Peyer's patch (tissue), 4 donors: ENCODE results near the gene TLR4. TPM values are rescaled to one million over a fixed set of nuclear protein-coding genes. Genes with fewer than 3 reads are reported as not detected.

Experiments
- DNase-seq, 3 donors: peaks; one replicate each; pipeline ENCODE4 v3.0.0-alpha.2; 2017 to 2019
- H3K27ac ChIP-seq, 4 donors: fragments of 200-600 bp; sonication (generic); one replicate each; pipeline ENCODE4 v1.5.1; 2016 to 2019
- H3K27me3 ChIP-seq, 2 donors: fragments of 200-600 bp; sonication (generic); one replicate each; pipeline ENCODE4 v1.5.1; 2019
- H3K36me3 ChIP-seq, 3 donors: fragments of 200-600 bp; sonication (generic); one replicate each; pipeline ENCODE4 v1.5.1; 2016 to 2019
- H3K4me1 ChIP-seq, 4 donors: fragments of 200-600 bp; sonication (generic); one replicate each; pipeline ENCODE4 v1.5.1; 2016 to 2019
- H3K4me3 ChIP-seq, 4 donors: fragments of 200-600 bp; sonication (generic); 1 replicate in 3 of 4; 2 replicates in 1 of 4; pipeline ENCODE4 v1.5.1; 2016 to 2019; ENCODE audit warnings: mild to moderate bottlenecking in 1 of 4
- H3K9me3 ChIP-seq, 4 donors: fragments of 200-600 bp; sonication (generic); one replicate each; pipeline ENCODE4 v1.5.1; 2016 to 2019; ENCODE audit warnings: mild to moderate bottlenecking in 1 of 4
- POLR2A ChIP-seq, 2 donors: fragments of 450-650 bp; IDR thresholded peaks; one replicate each; pipeline ENCODE4 v1.5.1; 2017; ENCODE audit warnings: antibody characterized with exemption in 2 of 2, mild to moderate bottlenecking in 2 of 2, moderate library complexity in 2 of 2
- total RNA-seq, 4 donors: library from RNA; depleted of rRNA; stranded (reverse); fragments of >200 nt; gene quantifications; one replicate each; pipeline ENCODE4 v1.1.0, GENCODE V29; 2016
- TF ChIP-seq, protein P1 (sequence below), 6 experiments: fragments of 450-650 bp in 4 of 6; fragments of 200-600 bp in 2 of 6; sonication (generic) in 1 of 6; IDR thresholded peaks; one replicate each; pipeline ENCODE4 v1.5.1; 2017 to 2019; ENCODE audit warnings: antibody characterized with exemption in 6 of 6, mild to moderate bottlenecking in 3 of 6, moderate library complexity in 1 of 6

The TLR4 gene
- total RNA-seq, 4 donors from 2014 or later, result 6.3 to 18.2 (median 11.8) TPM

DNA sequence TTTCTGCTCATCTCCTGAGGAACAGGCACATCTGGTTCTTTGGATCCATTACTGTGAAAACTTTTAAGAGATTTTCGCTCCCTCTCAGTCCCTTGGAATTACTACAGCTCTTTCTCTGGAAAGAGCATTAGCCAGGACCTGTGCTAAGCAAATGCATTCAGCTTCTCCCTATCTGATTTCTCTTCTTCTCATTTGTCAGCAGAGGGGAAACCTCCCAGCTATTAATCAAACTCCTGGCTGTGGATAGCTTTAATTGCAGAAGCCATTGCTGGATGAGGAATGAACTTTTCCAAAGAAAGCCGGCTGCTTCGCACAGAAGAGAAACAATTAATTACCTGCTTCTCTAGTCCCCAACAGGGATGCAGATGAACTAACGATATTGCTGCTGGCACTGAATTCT lies 37.9 kb downstream of the TLR4 start:
- no peak overlapping the region for H3K4me3 ChIP-seq
- TF ChIP-seq POLR2A (IDR thresholded peaks at IDR 0.05), result no peak
- TF ChIP-seq, protein P1, sequence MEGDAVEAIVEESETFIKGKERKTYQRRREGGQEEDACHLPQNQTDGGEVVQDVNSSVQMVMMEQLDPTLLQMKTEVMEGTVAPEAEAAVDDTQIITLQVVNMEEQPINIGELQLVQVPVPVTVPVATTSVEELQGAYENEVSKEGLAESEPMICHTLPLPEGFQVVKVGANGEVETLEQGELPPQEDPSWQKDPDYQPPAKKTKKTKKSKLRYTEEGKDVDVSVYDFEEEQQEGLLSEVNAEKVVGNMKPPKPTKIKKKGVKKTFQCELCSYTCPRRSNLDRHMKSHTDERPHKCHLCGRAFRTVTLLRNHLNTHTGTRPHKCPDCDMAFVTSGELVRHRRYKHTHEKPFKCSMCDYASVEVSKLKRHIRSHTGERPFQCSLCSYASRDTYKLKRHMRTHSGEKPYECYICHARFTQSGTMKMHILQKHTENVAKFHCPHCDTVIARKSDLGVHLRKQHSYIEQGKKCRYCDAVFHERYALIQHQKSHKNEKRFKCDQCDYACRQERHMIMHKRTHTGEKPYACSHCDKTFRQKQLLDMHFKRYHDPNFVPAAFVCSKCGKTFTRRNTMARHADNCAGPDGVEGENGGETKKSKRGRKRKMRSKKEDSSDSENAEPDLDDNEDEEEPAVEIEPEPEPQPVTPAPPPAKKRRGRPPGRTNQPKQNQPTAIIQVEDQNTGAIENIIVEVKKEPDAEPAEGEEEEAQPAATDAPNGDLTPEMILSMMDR (IDR thresholded peaks at IDR 0.05), result no peak
- DNase-seq, result no peak

DNA sequence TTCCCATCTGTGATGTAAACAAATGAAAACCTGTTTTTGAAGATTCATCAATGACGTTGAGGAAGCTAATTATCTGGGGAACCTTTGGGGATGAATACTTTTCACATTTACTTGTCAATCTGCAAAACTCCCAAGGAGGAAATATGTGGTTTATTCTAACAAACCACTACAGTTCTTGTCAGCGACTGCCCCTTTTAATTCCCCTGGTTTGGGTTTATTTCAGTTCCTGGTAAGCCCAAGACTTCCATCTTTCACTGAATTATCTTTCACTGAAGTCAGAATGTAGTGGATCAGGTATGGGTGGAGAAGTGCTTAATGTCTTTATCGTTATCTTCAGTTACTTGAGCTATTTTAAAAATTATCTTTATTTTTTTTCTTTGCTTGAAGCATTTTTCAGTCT lies 40.2 kb downstream of the TLR4 start:
- TF ChIP-seq, protein P1 (IDR thresholded peaks at IDR 0.05), result no peak
- no peak for TF ChIP-seq POLR2A (IDR thresholded peaks at IDR 0.05)
- no peaks in the 10 kb centered on the region for H3K9me3 ChIP-seq
- H3K27ac ChIP-seq, result no peak overlapping the region
- H3K36me3 ChIP-seq, result no peaks in the 10 kb centered on the region
- peak overlapping the region in 1 of 4 donors; percentile 51 for H3K4me3 ChIP-seq
- H3K27me3 ChIP-seq, result no peaks in the 10 kb centered on the region
- H3K4me1 ChIP-seq, result peaks cover 0 to 8% (median 0%) of the 10 kb centered on the region in 4 donors
- DNase-seq, result no peak

More for the DNA sequence above, 37.9 kb downstream of the TLR4 start:
- Histone ChIP-seq H3K36me3 (no peaks in the 10 kb centered on the region), H3K27me3 (no peaks in the 10 kb centered on the region), H3K27ac (no peak overlapping the region), H3K4me1 (peaks cover 0 to 8% (median 0%) of the 10 kb centered on the region in 4 donors), H3K9me3 (no peaks in the 10 kb centered on the region)

DNA sequence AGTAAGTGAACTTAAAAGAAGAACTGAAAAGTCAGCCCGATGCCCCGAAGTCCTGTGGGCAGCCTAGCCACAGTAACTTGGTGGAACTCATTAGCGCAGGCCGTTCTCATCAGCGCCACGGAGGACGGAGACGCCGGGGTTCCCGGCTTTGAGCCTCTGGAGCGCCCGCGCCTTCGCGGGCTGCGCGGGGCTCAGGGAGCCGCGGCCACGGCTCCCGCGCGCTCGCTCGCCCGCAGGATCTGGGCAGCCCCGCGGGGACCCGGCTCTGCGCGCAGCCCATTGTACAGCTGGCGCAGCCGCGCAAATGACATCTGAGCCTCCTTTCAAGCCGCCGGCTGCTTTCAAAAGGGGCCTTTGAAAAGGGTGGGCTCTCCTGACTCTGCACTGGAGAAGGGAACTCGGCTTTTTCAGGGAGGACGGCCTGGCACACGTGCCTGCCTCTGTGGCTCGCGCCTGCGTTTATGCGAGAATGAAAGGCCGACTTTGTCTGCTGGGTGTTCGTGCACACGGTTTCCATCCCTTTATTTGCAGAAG lies 40.7 kb downstream of the TLR4 start:
- Histone ChIP-seq H3K4me3 (peak overlapping the region in 3 of 4 donors; percentile 27 to 51 (median 49)), H3K36me3 (no peaks in the 10 kb centered on the region), H3K27ac (no peak overlapping the region), H3K27me3 (no peaks in the 10 kb centered on the region), H3K9me3 (no peaks in the 10 kb centered on the region), H3K4me1 (peaks cover 0 to 8% (median 0%) of the 10 kb centered on the region in 4 donors)
- DNase-seq, result peak in 1 of 3 donors; percentile 52
- TF ChIP-seq, protein P1 (IDR thresholded peaks at IDR 0.05), result no peak
- no peak for TF ChIP-seq POLR2A (IDR thresholded peaks at IDR 0.05)

DNA sequence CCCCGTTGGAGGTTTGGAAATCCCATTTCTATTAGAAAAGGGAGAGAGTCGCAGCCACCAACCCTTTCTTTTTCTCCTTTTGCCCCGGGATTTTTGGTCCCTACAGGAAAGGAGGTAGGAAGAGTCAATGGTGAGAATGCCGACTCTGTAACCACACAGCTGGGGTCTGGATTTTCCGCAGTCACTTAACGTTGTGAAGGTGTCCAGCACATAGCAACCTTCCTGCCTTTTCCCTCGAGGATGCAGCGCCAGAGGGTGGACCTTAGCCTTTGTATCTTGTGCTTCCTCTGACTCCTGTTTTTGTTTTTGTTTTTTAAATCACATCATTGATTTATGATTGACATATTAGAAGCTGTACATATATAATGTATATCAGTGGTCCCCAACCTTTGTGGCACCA lies 41.4 kb downstream of the TLR4 start:
- H3K27me3 ChIP-seq, result no peaks in the 10 kb centered on the region
- no peaks in the 10 kb centered on the region for H3K36me3 ChIP-seq
- H3K4me1 ChIP-seq, result peaks cover 0 to 8% (median 0%) of the 10 kb centered on the region in 4 donors
- no peak for DNase-seq
- no peak overlapping the region for H3K4me3 ChIP-seq
- no peak overlapping the region for H3K27ac ChIP-seq
- H3K9me3 ChIP-seq, result no peaks in the 10 kb centered on the region
- TF ChIP-seq, protein P1 (IDR thresholded peaks at IDR 0.05), result no peak
- TF ChIP-seq POLR2A (IDR thresholded peaks at IDR 0.05), result no peak

DNA sequence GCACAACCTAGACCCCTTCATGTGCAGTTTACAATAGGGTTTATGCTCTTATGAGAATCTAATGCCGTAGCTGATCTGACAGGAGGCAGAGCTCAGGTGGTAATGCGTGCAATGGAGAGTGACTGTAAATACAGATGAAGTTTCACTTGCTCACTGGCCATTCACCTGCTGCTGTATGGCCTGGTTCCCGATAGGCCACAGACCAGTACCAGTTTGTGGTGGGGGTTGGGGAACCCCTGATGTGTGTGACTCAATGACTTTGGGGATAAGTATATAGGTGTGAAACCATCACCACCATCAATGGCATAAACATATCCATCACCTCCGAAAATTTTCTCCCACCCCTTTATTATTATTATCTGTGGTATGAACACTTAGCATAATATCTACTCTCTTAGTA lies 42.1 kb downstream of the TLR4 start:
- no peaks in the 10 kb centered on the region for H3K27me3 ChIP-seq

More for the DNA sequence above, 42.1 kb downstream of the TLR4 start:
- no peak overlapping the region for H3K4me3 ChIP-seq
- no peaks in the 10 kb centered on the region for H3K9me3 ChIP-seq
- DNase-seq, result no peak
- no peak overlapping the region for H3K27ac ChIP-seq
- H3K36me3 ChIP-seq, result no peaks in the 10 kb centered on the region
- peaks cover 0 to 8% (median 0%) of the 10 kb centered on the region in 4 donors for H3K4me1 ChIP-seq
- TF ChIP-seq, protein P1 (IDR thresholded peaks at IDR 0.05), result no peak
- no peak for TF ChIP-seq POLR2A (IDR thresholded peaks at IDR 0.05)
